Mononuclear cell (primary cell): Measurements from ENCODE around the gene KCTD5. TPM values are rescaled to one million over a fixed set of nuclear protein-coding genes. Genes with fewer than 3 reads are reported as not detected.
"Not testable (repeated sequence)": the region's sequence is repeated elsewhere in the genome, so short reads cannot be mapped to it uniquely, and the experiment has no call there.

Source experiments
- H3K27me3 ChIP-seq: 2 replicates; pipeline ENCODE4 v1.6.0; 2011; ENCODE audit warnings: low read length, control low read depth; ENCODE audit not compliant: insufficient read depth
- H3K4me1 ChIP-seq: 2 replicates; pipeline ENCODE4 v1.5.1; 2011; ENCODE audit warnings: mild to moderate bottlenecking, low read length, control low read depth; ENCODE audit not compliant: insufficient read depth
- H3K4me3 ChIP-seq: 2 replicates; pipeline ENCODE4 v1.5.1; 2011; ENCODE audit warnings: mild to moderate bottlenecking, low read length, moderate library complexity
- H3K9me3 ChIP-seq: 2 replicates; pipeline ENCODE4 v1.5.1; 2011; ENCODE audit warnings: low read depth, mild to moderate bottlenecking, control low read depth, low read length
- total RNA-seq: library from RNA; depleted of rRNA; stranded (reverse); fragments of >200 nt; gene quantifications from one replicate; pipeline ENCODE4 v1.2.3, GENCODE V29; 2012

Gene KCTD5
- total RNA-seq: 17.7 TPM

- Histone ChIP-seq H3K4me1 (peaks cover 36% of the 10 kb centered on the region), H3K9me3 (no peaks in the 10 kb centered on the region), H3K27me3 (no peaks in the 10 kb centered on the region), H3K4me3 (peak within 1 kb of the TSS; percentile 95)
These were observed at the start of gene KCTD5 for GRCh38 chr16:2682209-2683021. TSS of gene KCTD5 (plus strand) at chr16:2682523. CDS start at chr16:2682549, 26 bp downstream.

GRCh38 chr16:2639071-2639721, 43.1 kb upstream of the KCTD5 start:
- not testable (repeated sequence) for H3K4me3 ChIP-seq, H3K4me1 ChIP-seq, H3K27me3 ChIP-seq, H3K9me3 ChIP-seq

- H3K9me3 ChIP-seq, H3K4me1 ChIP-seq, H3K4me3 ChIP-seq: not testable (repeated sequence)
These were observed 42.6 kb upstream of the KCTD5 start for GRCh38 chr16:2639722-2640072.

GRCh38 chr16:2642561-2642960, 39.8 kb upstream of the KCTD5 start:
- not testable (repeated sequence) for H3K4me3 ChIP-seq, H3K9me3 ChIP-seq, H3K4me1 ChIP-seq

More at GRCh38 chr16:2639722-2640072, 42.6 kb upstream of the KCTD5 start:
- not testable (repeated sequence) for H3K27me3 ChIP-seq

GRCh38 chr16:2644754-2645453, 37.4 kb upstream of the KCTD5 start:
- not testable (repeated sequence) for H3K4me3 ChIP-seq, H3K27me3 ChIP-seq, H3K9me3 ChIP-seq, H3K4me1 ChIP-seq

More at GRCh38 chr16:2642561-2642960, 39.8 kb upstream of the KCTD5 start:
- not testable (repeated sequence) for H3K27me3 ChIP-seq

- H3K4me3 ChIP-seq: not testable (repeated sequence)
These were observed 31.0 kb upstream of the KCTD5 start for GRCh38 chr16:2651268-2651871.

GRCh38 chr16:2653915-2654314, 28.4 kb upstream of the KCTD5 start:
- not testable (repeated sequence) for H3K27me3 ChIP-seq, H3K4me1 ChIP-seq, H3K9me3 ChIP-seq, H3K4me3 ChIP-seq

More at GRCh38 chr16:2651268-2651871, 31.0 kb upstream of the KCTD5 start:
- not testable (repeated sequence) for H3K27me3 ChIP-seq, H3K9me3 ChIP-seq, H3K4me1 ChIP-seq

GRCh38 chr16:2654949-2655348, 27.4 kb upstream of the KCTD5 start:
- H3K9me3 ChIP-seq, H3K4me1 ChIP-seq, H3K4me3 ChIP-seq, H3K27me3 ChIP-seq: not testable (repeated sequence)

- no peaks in the 10 kb centered on the region for H3K9me3 ChIP-seq
- H3K27me3 ChIP-seq: no peaks in the 10 kb centered on the region
- no peaks in the 10 kb centered on the region for H3K4me1 ChIP-seq
- H3K4me3 ChIP-seq: no peak overlapping the region
These were observed 25.3 kb upstream of the KCTD5 start for GRCh38 chr16:2656985-2657384.

- H3K4me3 ChIP-seq, H3K9me3 ChIP-seq, H3K4me1 ChIP-seq, H3K27me3 ChIP-seq: not testable (repeated sequence)
These were observed 24.5 kb upstream of the KCTD5 start for GRCh38 chr16:2657803-2658202.

GRCh38 chr16:2659560-2659959, 22.8 kb upstream of the KCTD5 start:
- H3K9me3 ChIP-seq, H3K4me3 ChIP-seq, H3K27me3 ChIP-seq: not testable (repeated sequence)
- peaks cover 15% of the 10 kb centered on the region for H3K4me1 ChIP-seq

- not testable (repeated sequence) for H3K9me3 ChIP-seq, H3K4me3 ChIP-seq, H3K27me3 ChIP-seq
- H3K4me1 ChIP-seq: peaks cover 19% of the 10 kb centered on the region
These were observed 22.2 kb upstream of the KCTD5 start for GRCh38 chr16:2660014-2660662.

- not testable (repeated sequence) for H3K4me3 ChIP-seq, H3K9me3 ChIP-seq, H3K27me3 ChIP-seq
- peaks cover 19% of the 10 kb centered on the region for H3K4me1 ChIP-seq
These were observed 21.5 kb upstream of the KCTD5 start for GRCh38 chr16:2660755-2661373.
